Vagina (tissue), 2 donors: ENCODE results near the gene NTSR1.

ENCODE experiments used
- CTCF ChIP-seq, 3 experiments: fragments of 450-650 bp in 2 of 3; fragments of 200-600 bp in 1 of 3; sonication (generic) in 1 of 3; IDR thresholded peaks; one replicate each; pipeline ENCODE4 v1.5.1; 2017 to 2019; ENCODE audit warnings: antibody characterized with exemption in 3 of 3, mild to moderate bottlenecking in 2 of 3, moderate library complexity in 2 of 3
- POLR2A ChIP-seq, 2 donors: fragments of 450-650 bp; IDR thresholded peaks; one replicate each; pipeline ENCODE4 v1.6.1; 2017; ENCODE audit warnings: antibody characterized with exemption in 2 of 2, mild to moderate bottlenecking in 2 of 2, moderate library complexity in 2 of 2
- POLR2AphosphoS5 ChIP-seq, 2 donors: sonication (generic); formaldehyde crosslinking; IDR thresholded peaks; one replicate each; pipeline ENCODE4 v1.9.0; 2017; ENCODE audit warnings: antibody characterized with exemption in 2 of 2, mild to moderate bottlenecking in 2 of 2, low read depth in 1 of 2; ENCODE audit not compliant: insufficient read depth in 1 of 2

- TF ChIP-seq CTCF (IDR thresholded peaks at IDR 0.05): no peak
- no peak for TF ChIP-seq POLR2AphosphoS5 (IDR thresholded peaks at IDR 0.05; ENCODE audit: insufficient read depth in 1 of 2, low read depth in 1 of 2)
- TF ChIP-seq POLR2A (IDR thresholded peaks at IDR 0.05): no peak
Observed at GRCh38 chr20:62745279-62745951, 36.8 kb downstream of the NTSR1 start.
